GM18861 (cell line): ENCODE data around the gene HDHD5.
"Not testable (repeated sequence)": the region's sequence is repeated elsewhere in the genome, so short reads cannot be mapped to it uniquely, and the experiment has no call there.

Experiments
- ATAC-seq: cut with Tn5 transposase; IDR thresholded peaks from one replicate; pipeline ENCODE4 v1.9.1; 2021; ENCODE audit not compliant: unreplicated experiment

The HDHD5 gene

GRCh38 chr22:17157714-17158113 is 1.4 kb downstream of the HDHD5 start:
- no peak for ATAC-seq

DNA sequence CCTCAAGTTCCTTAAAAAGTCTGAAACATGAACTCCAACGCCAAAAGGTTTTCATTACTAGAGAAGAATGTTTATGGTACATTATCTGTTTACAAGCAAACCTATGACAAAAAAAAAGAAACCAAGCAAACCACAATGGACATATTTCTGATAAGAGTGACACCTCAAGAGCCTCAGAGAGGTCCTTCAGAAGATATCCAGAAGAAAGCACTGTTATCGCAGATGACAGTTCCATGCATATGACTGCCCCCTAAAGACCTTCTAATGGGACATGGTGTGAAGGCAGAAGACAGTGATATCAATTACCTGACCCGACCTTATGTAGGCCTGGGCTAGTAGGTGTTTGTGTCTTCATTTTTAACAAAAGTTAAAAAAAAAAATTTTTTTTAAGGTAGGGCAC is 3.1 kb downstream of the HDHD5 start:
- ATAC-seq, result no peak

GRCh38 chr22:17152971-17153370 is 6.1 kb downstream of the HDHD5 start:
- ATAC-seq, result no peak

DNA sequence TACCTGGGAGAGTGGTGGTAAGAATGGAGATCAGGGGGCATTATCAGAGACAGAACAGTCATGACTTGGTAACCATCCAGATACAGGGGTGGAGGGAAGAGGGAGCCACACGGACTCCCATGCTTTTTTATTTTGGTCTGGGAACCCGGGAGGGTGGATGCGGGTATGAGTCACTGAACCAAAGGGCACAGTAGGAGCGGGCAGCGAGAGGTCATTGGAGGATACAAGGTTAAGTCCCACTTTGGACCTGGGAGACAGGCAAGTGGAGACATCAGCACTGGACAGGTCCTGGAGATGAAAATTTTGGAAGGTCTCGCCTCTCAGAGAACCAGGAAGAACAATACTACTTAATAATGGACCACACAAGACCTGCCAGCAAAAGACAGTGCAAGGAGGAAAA is 6.7 kb downstream of the HDHD5 start:
- ATAC-seq, result no peak

- no peak for ATAC-seq
Measured at GRCh38 chr22:17149076-17149815, 9.8 kb downstream of the HDHD5 start.

DNA sequence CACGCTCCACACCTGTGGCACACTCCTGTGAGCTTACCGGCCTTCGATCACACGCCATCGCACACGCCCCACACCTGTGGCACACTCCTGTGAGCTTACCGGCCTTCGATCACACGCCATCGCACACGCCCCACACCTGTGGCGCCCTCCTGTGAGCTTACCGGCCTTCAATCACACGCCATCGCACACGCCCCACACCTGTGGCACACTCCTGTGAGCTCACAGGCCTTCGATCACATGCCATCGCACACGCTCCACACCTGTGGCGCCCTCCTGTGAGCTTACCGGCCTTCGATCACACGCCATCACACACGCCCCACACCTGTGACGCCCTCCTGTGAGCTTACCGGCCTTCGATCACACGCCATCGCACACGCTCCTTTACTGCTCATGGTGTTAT is 11.6 kb downstream of the HDHD5 start:
- ATAC-seq, result not testable (repeated sequence)

GRCh38 chr22:17145021-17145680 is 13.9 kb downstream of the HDHD5 start:
- no peak for ATAC-seq

- ATAC-seq, result no peak
Measured at GRCh38 chr22:17143826-17144225, 15.3 kb downstream of the HDHD5 start.

DNA sequence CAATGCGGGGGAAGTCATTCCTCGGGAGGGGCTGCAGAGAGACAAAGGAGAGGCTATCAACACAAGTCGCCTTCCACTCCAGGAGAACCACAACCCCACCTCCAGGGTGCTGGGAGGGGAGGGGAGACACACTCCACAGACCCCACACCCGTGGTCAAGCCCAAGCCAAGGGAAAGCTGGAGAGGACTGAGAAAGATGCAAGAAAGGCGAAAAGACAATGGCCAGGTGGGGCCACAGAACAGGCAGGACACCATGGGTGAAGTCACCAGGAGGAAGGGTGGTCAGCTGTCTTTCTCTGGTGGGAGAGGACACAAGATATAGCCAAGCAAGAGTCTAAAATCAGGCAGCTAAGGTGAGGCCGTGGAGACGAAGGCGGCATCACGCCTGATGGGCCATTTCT is 16.0 kb downstream of the HDHD5 start:
- no peak for ATAC-seq

DNA sequence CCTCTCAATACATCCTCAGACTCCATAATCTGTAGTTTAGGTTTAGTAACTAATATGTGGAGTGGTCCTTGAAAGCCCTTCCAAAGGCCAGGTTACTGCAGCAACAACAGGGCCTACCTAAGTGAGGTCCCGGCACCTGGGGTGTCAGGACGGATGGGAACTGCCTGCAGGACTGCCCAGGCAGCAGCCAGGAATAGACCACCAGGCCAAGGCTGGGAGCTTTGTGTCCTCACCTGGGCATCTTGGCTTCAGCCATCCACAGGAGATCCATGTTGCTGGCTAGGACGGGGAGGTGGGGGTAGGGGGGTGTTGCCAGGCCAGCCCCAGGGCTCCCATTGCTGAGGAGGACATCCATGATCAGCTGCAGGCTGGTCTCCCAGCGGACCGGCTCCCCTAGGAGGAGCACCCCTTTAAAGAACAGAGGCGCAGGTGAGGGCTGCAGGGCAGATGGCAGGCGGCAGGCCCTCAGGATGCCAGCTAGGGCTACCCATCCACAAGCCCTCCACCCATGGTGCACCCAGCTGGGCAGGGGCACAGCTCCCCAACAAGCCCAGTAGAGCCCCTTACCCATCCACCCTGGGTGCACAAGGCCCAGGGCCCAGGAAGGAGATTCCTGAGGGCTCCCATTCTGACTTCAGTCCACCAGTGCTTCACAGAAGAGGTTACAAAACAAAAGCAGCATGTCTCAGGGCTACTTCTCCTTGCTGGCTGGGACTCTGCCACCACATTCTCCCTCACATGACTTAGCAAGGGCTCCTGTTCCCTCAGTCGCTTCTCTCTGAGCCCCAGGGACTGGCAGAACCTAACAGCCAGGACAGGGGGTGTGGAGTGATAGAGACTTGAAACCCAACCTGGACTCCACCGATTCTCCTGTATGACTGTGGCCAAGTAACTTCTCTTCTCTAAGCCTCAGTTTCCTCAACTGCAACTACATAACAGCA is 18.0 kb downstream of the HDHD5 start:
- no peak for ATAC-seq

DNA sequence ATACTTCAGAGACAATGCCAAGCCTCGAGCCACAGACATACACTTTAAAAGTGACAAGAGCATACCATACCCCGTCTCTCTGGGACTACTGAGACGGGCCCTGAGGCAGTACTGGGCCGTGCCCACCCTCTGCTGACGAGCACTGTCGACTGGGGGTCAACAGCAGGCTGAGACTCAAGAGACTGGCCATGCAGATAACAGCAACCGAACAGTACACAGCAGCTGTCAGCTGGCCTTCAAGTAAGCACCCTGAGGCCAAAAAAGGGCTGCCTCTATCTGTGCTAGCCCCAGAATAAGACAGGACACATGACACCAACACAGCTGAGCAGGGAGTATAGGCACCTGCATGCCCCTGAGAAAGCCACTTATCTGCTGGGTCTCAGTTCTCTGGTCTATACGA is 19.1 kb downstream of the HDHD5 start:
- ATAC-seq, result no peak

- ATAC-seq, result no peak
Measured at GRCh38 chr22:17138513-17138912, 20.6 kb downstream of the HDHD5 start.

DNA sequence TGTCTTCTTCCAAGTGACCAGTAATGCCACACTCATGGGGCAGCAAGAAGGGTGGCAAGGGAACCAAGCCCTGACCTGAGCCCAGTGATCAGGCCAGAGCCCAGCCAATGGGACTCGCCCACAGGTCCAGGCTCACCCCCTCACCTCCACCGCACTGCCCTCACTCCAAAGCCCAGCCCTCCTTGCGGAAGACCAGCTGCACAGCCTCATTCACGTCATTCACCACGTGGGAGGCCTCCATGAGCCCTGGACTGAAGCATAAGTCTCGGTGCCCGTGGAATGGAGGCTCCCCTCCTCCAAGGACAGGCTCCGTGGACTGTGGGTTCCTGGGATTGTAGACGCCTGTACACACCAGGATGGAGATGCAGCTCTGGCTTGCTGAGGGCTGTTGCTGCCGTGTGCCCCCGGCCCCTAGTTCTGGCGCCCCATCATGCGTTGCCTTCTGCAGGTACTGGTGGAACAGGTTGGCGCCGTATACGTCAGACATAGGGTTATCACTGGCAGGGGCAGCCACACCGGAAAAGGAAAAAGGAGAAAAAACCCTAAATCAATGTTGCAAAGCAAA is 21.1 kb downstream of the HDHD5 start:
- ATAC-seq, result no peak

DNA sequence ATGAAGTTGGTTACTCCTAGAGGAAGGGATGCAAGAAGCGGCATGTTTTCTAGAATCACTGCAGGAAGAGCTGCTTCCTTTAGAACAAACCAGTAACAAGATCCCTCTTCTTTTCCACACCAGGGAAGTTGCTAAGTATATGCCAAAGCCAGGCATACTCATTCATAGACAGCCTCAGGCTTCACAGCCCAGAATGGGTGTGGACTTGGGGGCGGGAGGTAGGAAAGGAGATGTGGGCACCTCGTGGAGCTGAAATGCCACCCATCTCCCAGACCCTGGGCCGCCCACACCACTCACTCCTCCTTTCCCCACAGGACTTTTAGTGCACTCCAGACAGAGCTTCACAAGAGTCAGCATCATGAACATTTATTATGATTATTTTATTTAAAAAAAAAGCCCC is 21.9 kb downstream of the HDHD5 start:
- no peak for ATAC-seq

DNA sequence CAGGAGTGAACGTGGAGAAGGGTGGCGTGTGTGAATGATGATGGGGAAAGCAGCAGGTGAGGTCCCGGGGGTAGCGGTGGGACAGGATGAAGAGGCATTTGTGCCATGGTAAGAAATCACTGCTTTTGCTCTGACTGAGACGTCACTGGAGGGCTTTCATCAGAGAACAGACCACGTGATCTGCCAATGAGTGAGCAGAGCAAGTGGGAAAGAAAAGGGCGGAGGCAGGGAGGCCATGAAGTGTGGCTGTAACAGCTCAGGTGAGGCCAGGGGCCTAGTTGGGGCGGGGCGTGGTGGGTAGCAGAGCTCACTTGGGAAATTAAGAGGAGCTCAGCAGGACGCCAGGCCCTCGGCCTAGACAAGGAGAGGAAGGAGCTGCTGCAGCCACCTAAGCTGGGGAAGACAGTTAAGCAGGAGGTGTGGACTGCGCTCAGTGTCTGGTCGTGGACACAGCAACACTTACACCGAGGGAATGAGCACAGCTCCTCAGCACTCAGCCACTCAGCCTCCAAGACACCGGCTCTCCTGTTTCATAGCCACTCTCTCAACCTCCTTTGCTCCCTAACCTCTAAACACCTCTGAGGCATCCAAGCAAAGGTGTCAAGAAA is 23.8 kb downstream of the HDHD5 start:
- ATAC-seq, result no peak

DNA sequence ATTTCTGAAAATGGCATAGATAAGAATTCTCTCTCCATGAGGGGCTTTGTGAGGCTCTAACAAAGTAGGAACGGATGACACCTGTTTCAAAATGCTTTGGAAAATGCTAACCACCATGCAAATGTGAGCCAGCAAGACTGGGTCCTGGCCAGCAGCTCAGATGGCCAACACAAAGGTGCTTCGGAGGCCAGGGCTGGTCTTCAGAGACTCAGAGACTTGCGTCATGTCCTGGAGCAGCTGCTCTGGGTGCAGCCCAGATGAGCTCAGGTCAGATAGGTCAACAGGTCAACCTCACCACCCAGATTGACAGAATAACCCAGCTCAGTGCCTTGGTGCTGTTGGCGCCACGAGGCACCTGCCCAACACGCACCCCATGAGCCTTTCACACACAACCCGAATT is 25.9 kb downstream of the HDHD5 start:
- no peak for ATAC-seq

DNA sequence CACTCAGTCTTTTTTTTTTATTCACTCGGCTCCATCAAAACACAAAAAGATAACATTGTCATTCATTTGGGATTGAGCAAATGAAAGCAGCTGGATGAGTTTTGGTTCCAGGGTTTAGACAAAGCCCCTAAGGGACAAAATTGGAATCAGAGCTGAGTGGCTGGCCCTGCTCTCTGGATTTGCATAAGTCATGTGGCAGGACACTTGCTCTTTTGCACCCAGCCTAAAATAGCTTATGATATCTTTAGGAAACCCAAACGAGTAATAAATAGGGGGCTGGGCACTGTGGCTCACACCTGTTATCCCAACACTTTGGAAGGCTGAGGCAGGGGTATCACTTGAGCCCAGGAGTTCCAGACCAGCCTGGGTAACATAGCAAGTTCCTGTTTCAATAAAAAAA is 27.0 kb downstream of the HDHD5 start:
- no peak for ATAC-seq

GRCh38 chr22:17131686-17132085 is 27.4 kb downstream of the HDHD5 start:
- no peak for ATAC-seq

DNA sequence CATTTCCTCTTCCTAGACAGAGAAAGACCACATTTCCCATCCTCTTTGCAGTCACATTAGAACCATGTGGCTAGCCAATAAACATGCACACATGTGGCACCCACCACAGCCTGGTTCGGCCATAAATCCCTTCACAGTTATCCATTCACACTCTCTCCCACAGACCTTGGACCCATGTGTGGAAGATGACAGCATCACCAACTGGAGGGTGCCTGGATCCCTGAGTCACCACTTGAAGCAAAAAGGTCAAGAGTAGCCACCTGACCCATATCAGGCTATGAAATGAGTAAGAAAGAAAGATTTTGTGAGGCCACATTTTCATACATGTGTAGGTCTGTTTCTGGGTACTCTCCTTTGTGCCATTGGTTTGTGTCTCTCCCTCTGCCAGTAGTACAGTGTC is 28.9 kb downstream of the HDHD5 start:
- ATAC-seq, result no peak

- ATAC-seq, result no peak
Measured at GRCh38 chr22:17121233-17122195, 37.6 kb downstream of the HDHD5 start, which contains the start of gene TMEM121B. TSS of gene TMEM121B (minus strand) at chr22:17121360. CDS start at chr22:17121127, 233 bp downstream.
